GM23338 (cell line): ENCODE measurements around the gene SHISA3. TPM values are rescaled to one million over a fixed set of nuclear protein-coding genes. Genes with fewer than 3 reads are reported as not detected.

Experiments used
- ATAC-seq: fragments of 200-7000 bp; cut with Tn5 transposase; 3 replicates; pipeline ENCODE4 v1.9.1; 2020
- DNase-seq: peaks from one replicate; pipeline ENCODE4 v3.0.0-alpha.2; 2015; ENCODE audit warnings: low spot score
- H2AFZ ChIP-seq: fragments of 200-600 bp; sonication (generic); 2 replicates; pipeline ENCODE4 v1.8.0; 2016; ENCODE audit warnings: antibody characterized with exemption, mild to moderate bottlenecking, moderate library complexity
- H3F3A ChIP-seq: fragments of 200-600 bp; sonication (generic); replicated peaks from 2 replicates; pipeline ENCODE4 v1.8.0; 2017; ENCODE audit warnings: antibody characterized with exemption, mixed run types, low read depth
- H3K27ac ChIP-seq: fragments of 200-600 bp; sonication (generic); 2 replicates; pipeline ENCODE4 v1.6.1; 2016; ENCODE audit warnings: low read depth
- H3K27me3 ChIP-seq: fragments of 200-600 bp; sonication (generic); 2 replicates; pipeline ENCODE4 v1.8.0; 2016; ENCODE audit warnings: mild to moderate bottlenecking, mixed run types, moderate library complexity; ENCODE audit not compliant: insufficient read depth
- H3K36me3 ChIP-seq: fragments of 200-600 bp; sonication (generic); 2 replicates; pipeline ENCODE4 v1.8.0; 2016; ENCODE audit warnings: mild to moderate bottlenecking; ENCODE audit not compliant: insufficient read depth
- H3K4me1 ChIP-seq: fragments of 200-600 bp; sonication (generic); 2 replicates; pipeline ENCODE4 v1.8.0; 2016; ENCODE audit warnings: mild to moderate bottlenecking, moderate library complexity; ENCODE audit not compliant: insufficient read depth
- H3K4me2 ChIP-seq: fragments of 200-600 bp; sonication (generic); 2 replicates; pipeline ENCODE4 v1.7.1; 2017; ENCODE audit warnings: mixed run types
- H3K4me3 ChIP-seq: fragments of 200-600 bp; sonication (generic); 2 replicates; pipeline ENCODE4 v1.6.1; 2016; ENCODE audit warnings: mixed run types
- H3K79me2 ChIP-seq: fragments of 200-600 bp; sonication (generic); replicated peaks from 2 replicates; pipeline ENCODE4 v1.8.0; 2017; ENCODE audit warnings: mild to moderate bottlenecking; ENCODE audit not compliant: insufficient read depth
- H3K9me2 ChIP-seq: fragments of 200-600 bp; sonication (generic); 2 replicates; pipeline ENCODE4 v1.8.0; 2017; ENCODE audit not compliant: insufficient read depth
- H4K20me1 ChIP-seq: fragments of 200-600 bp; sonication (generic); replicated peaks from 2 replicates; pipeline ENCODE4 v1.8.0; 2017; ENCODE audit warnings: mild to moderate bottlenecking; ENCODE audit not compliant: insufficient read depth
- H3K27ac Mint-ChIP-seq: 2 replicates; pipeline ENCODE4 v1.8.0; 2020; ENCODE audit warnings: inconsistent platforms, mild to moderate bottlenecking, moderate library complexity, mixed read lengths
- H3K27me3 Mint-ChIP-seq: 3 replicates; pipeline ENCODE4 v1.8.0; 2022; ENCODE audit warnings: low read depth, mild to moderate bottlenecking, moderate library complexity, mixed read lengths, inconsistent platforms; ENCODE audit not compliant: insufficient read depth, poor library complexity
- H3K36me3 Mint-ChIP-seq: 3 replicates; pipeline ENCODE4 v1.8.0; 2021; ENCODE audit warnings: low read depth, mild to moderate bottlenecking, inconsistent platforms, moderate library complexity, mixed read lengths
- H3K4me1 Mint-ChIP-seq: 3 replicates; pipeline ENCODE4 v1.8.0; 2020; ENCODE audit warnings: mild to moderate bottlenecking, inconsistent platforms, mixed read lengths
- H3K4me3 Mint-ChIP-seq: 3 replicates; pipeline ENCODE4 v1.8.0; 2021; ENCODE audit warnings: moderate library complexity, mild to moderate bottlenecking, inconsistent platforms, mixed read lengths
- H3K9me3 Mint-ChIP-seq: 3 replicates; pipeline ENCODE4 v1.8.0; 2020; ENCODE audit warnings: moderate library complexity, mild to moderate bottlenecking, inconsistent platforms, mixed read lengths
- CREB1 ChIP-seq: fragments of 250-450 bp; sonication (Bioruptor Pico); IDR thresholded peaks from 2 replicates; pipeline ENCODE4 v1.5.0; 2020; ENCODE audit warnings: low read depth, mild to moderate bottlenecking, moderate library complexity
- CTCF ChIP-seq, 2 experiments: fragments of 200-600 bp in 1 of 2; sonication (generic) in 1 of 2; conservative IDR thresholded peaks; 2 replicates each; pipeline versions ENCODE4 v1.5.1 to v1.6.1; 2016 to 2017; ENCODE audit warnings: antibody characterized with exemption in 2 of 2, low read depth in 2 of 2, mild to moderate bottlenecking in 2 of 2, moderate library complexity in 1 of 2
- EZH2phosphoT487 ChIP-seq: fragments of 200-600 bp; sonication (generic); IDR thresholded peaks from one replicate; pipeline ENCODE4 v1.8.1; 2018; ENCODE audit warnings: antibody characterized with exemption; ENCODE audit not compliant: unreplicated experiment
- REST ChIP-seq: IDR thresholded peaks from one replicate; pipeline ENCODE4 v1.6.1; 2018; ENCODE audit warnings: antibody characterized with exemption; ENCODE audit not compliant: unreplicated experiment
- STAT1 ChIP-seq: IDR thresholded peaks from one replicate; pipeline ENCODE4 v1.6.1; 2016; ENCODE audit warnings: antibody characterized with exemption; ENCODE audit not compliant: unreplicated experiment
- ZNF331 ChIP-seq: fragments of 250-450 bp; sonication (Bioruptor Pico); IDR thresholded peaks from 2 replicates; pipeline ENCODE4 v1.5.0; 2020; ENCODE audit warnings: low read depth, mild to moderate bottlenecking, moderate library complexity
- ZNF462 ChIP-seq: fragments of 250-450 bp; sonication (Bioruptor Pico); IDR thresholded peaks from 2 replicates; pipeline ENCODE4 v1.5.0; 2020; ENCODE audit warnings: mild to moderate bottlenecking, moderate library complexity
- polyA plus RNA-seq: library from polyadenylated mRNA; unstranded; fragments of >200 nt; fragmentation: Nextera tagmentation; extraction: Ambion mirVana; gene quantifications from 2 replicates; pipeline ENCODE4 v1.2.1, GENCODE V29; 2016
- total RNA-seq: library from RNA; depleted of rRNA; stranded (reverse); fragments of >200 nt; shearing (Covaris generic); gene quantifications from 2 replicates; pipeline ENCODE4 v1.2.3, GENCODE V29; 2014

SHISA3 gene
- total and polyA plus RNA-seq, 2 experiments from 2014 or later: 4.4 to 5.0 TPM

- TF ChIP-seq ZNF462 (CRISPR knock-in tag) (no peak), EZH2phosphoT487 (no peak), CTCF (conservative IDR thresholded peaks at IDR 0.05; ENCODE audit: low read depth in 2 of 2) (no peak), ZNF331 (CRISPR knock-in tag) (no peak), CREB1 (CRISPR knock-in tag) (no peak)
Observed at GRCh38 chr4:42348247-42348646, 49.0 kb upstream of the SHISA3 start (continued).

GRCh38 chr4:42348692-42349091 lies 48.6 kb upstream of the SHISA3 start:
- Mint-ChIP-seq H3K36me3 (no peaks in the 10 kb centered on the region), H3K4me1 (peaks cover 5% of the 10 kb centered on the region; the same call in 2 of the 3 replicates), H3K4me3 (no peak overlapping the region), H3K9me3 (no peaks in the 10 kb centered on the region), H3K27ac (no peak overlapping the region), H3K27me3 (peaks cover 6% of the 10 kb centered on the region)
- H3K4me2 ChIP-seq: no peak overlapping the region
- H3K79me2 ChIP-seq: no peaks in the 10 kb centered on the region
- no peak for DNase-seq
- H3F3A ChIP-seq: 0 out of 2 replicates have a peak, but pooled peaks cover 5% of the 10 kb centered on the region
- H3K4me3 ChIP-seq: no peak overlapping the region
- H2AFZ ChIP-seq: no peak overlapping the region
- no peaks in the 10 kb centered on the region for H3K36me3 ChIP-seq
- H3K27me3 ChIP-seq: no peaks in the 10 kb centered on the region
- peaks cover 5% of the 10 kb centered on the region; the same call in 1 of the 2 replicates for H3K4me1 ChIP-seq
- H4K20me1 ChIP-seq: no peaks in the 10 kb centered on the region
- no peak overlapping the region for H3K27ac ChIP-seq
- ATAC-seq: no peak
- peaks cover 9% of the 10 kb centered on the region for H3K9me2 ChIP-seq
- no peak for TF ChIP-seq REST
- no peak for TF ChIP-seq STAT1
